HG03460 (cell line): ENCODE measurements around the gene KCTD16.

Experiments used
- ATAC-seq: cut with Tn5 transposase; IDR thresholded peaks from one replicate; pipeline ENCODE4 v1.9.1; 2021; ENCODE audit not compliant: unreplicated experiment

Gene KCTD16

GRCh38 chr5:144451187-144451973 lies 280.7 kb downstream of the KCTD16 start:
- no peak for ATAC-seq

GRCh38 chr5:144453753-144454152 lies 283.1 kb downstream of the KCTD16 start:
- ATAC-seq, result no peak

- ATAC-seq, result no peak
Measured at GRCh38 chr5:144457160-144457559, 286.5 kb downstream of the KCTD16 start.

- no peak for ATAC-seq
Measured at GRCh38 chr5:144458216-144458615, 287.5 kb downstream of the KCTD16 start.

GRCh38 chr5:144460600-144460999 lies 289.9 kb downstream of the KCTD16 start:
- no peak for ATAC-seq

GRCh38 chr5:144462577-144462976 lies 291.9 kb downstream of the KCTD16 start:
- no peak for ATAC-seq

GRCh38 chr5:144463481-144464223 lies 293.0 kb downstream of the KCTD16 start:
- no peak for ATAC-seq

GRCh38 chr5:144464306-144464705 lies 293.6 kb downstream of the KCTD16 start:
- ATAC-seq, result no peak

- ATAC-seq, result no peak
Measured at GRCh38 chr5:144465441-144465840, 294.8 kb downstream of the KCTD16 start.

- ATAC-seq, result no peak
Measured at GRCh38 chr5:144467792-144468191, 297.1 kb downstream of the KCTD16 start.

GRCh38 chr5:144468571-144468970 lies 297.9 kb downstream of the KCTD16 start:
- ATAC-seq, result no peak

GRCh38 chr5:144469106-144469505 lies 298.4 kb downstream of the KCTD16 start:
- no peak for ATAC-seq

- ATAC-seq, result no peak
Measured at GRCh38 chr5:144472221-144472620, 301.5 kb downstream of the KCTD16 start.

- ATAC-seq, result no peak
Measured at GRCh38 chr5:144473650-144474049, 303.0 kb downstream of the KCTD16 start.

GRCh38 chr5:144478565-144478964 lies 307.9 kb downstream of the KCTD16 start:
- ATAC-seq, result no peak

- no peak for ATAC-seq
Measured at GRCh38 chr5:144481861-144482260, 311.2 kb downstream of the KCTD16 start.

- ATAC-seq, result no peak
Measured at GRCh38 chr5:144484124-144484897, 313.6 kb downstream of the KCTD16 start.

GRCh38 chr5:144485540-144485939 lies 314.9 kb downstream of the KCTD16 start:
- no peak for ATAC-seq

- ATAC-seq, result no peak
Measured at GRCh38 chr5:144487207-144487606, 316.5 kb downstream of the KCTD16 start.

GRCh38 chr5:144487761-144488160 lies 317.1 kb downstream of the KCTD16 start:
- ATAC-seq, result no peak

GRCh38 chr5:144503123-144503522 lies 332.4 kb downstream of the KCTD16 start:
- no peak for ATAC-seq
